HepG2 (cell line): ENCODE data around the gene PACS1. TPM values are rescaled to one million over a fixed set of nuclear protein-coding genes. Genes with fewer than 3 reads are reported as not detected.

Experiments
- ATF1 ChIP-seq: IDR thresholded peaks from 2 replicates; pipeline ENCODE4 v1.6.1; 2016; ENCODE audit warnings: mild to moderate bottlenecking, control low read depth
- CBFB ChIP-seq: sonication (generic); formaldehyde crosslinking; IDR thresholded peaks from 2 replicates; pipeline ENCODE4 v1.4.0; 2020; ENCODE audit warnings: missing genetic modification reagents
- FIP1L1 ChIP-seq: fragments of 200-400 bp; formaldehyde crosslinking; IDR thresholded peaks from 2 replicates; pipeline ENCODE4 v1.6.1; 2018; ENCODE audit warnings: low read depth, mild to moderate bottlenecking, low read length, moderate library complexity, borderline replicate concordance; ENCODE audit not compliant: insufficient read depth
- HNRNPLL ChIP-seq: fragments of 200-400 bp; formaldehyde crosslinking; IDR thresholded peaks from 2 replicates; pipeline ENCODE4 v1.6.1; 2017; ENCODE audit warnings: mild to moderate bottlenecking, low read depth, low read length; ENCODE audit not compliant: poor library complexity, severe bottlenecking
- KAT7 ChIP-seq: IDR thresholded peaks from 2 replicates; pipeline ENCODE4 v1.6.1; 2018; ENCODE audit warnings: borderline replicate concordance, missing compliant biosample characterization
- KDM5A ChIP-seq: fragments of 200-600 bp; sonication (generic); IDR thresholded peaks from 2 replicates; pipeline ENCODE4 v1.7.0; 2018; ENCODE audit warnings: antibody characterized with exemption, mild to moderate bottlenecking, low read length, borderline replicate concordance
- KLF16 ChIP-seq, 2 experiments: sonication (generic) in 1 of 2; formaldehyde crosslinking in 1 of 2; IDR thresholded peaks; 2 replicates each; pipeline versions ENCODE4 v1.6.1 to v1.8.0; 2016 to 2023; ENCODE audit warnings: missing genetic modification reagents in 2 of 2, missing compliant biosample characterization in 1 of 2
- ZNF251 ChIP-seq: sonication (generic); formaldehyde crosslinking; IDR thresholded peaks from 2 replicates; pipeline ENCODE4 v1.9.0; 2021; ENCODE audit warnings: mild to moderate bottlenecking, missing genetic modification reagents
- ZNF569 ChIP-seq: sonication (generic); formaldehyde crosslinking; IDR thresholded peaks from 2 replicates; pipeline ENCODE4 v1.5.0; 2020; ENCODE audit warnings: mild to moderate bottlenecking, missing genetic modification reagents, moderate library complexity, borderline replicate concordance
- ZNF614 ChIP-seq: IDR thresholded peaks from 2 replicates; pipeline ENCODE4 v1.6.1; 2018; ENCODE audit warnings: missing biosample characterization, missing genetic modification reagents, inconsistent platforms, borderline replicate concordance
- ZNF703 ChIP-seq: sonication (generic); formaldehyde crosslinking; IDR thresholded peaks from 2 replicates; pipeline ENCODE4 v1.5.1; 2020; ENCODE audit warnings: missing genetic modification reagents, mild to moderate bottlenecking, moderate library complexity, borderline replicate concordance
- ZNF83 ChIP-seq: sonication (generic); formaldehyde crosslinking; IDR thresholded peaks from 2 replicates; pipeline ENCODE4 v1.4.0; 2020; ENCODE audit warnings: missing genetic modification reagents, mild to moderate bottlenecking, borderline replicate concordance
- polyA plus RNA-seq, 8 experiments: library from polyadenylated mRNA; depleted of rRNA in 3 of 8; stranded (reverse) in 7 of 8; unstranded in 1 of 8; fragments of >200 nt; fragmentation: Illumina TruSeq in 4 of 8; extraction: Trizol in 4 of 8; gene quantifications; 2 replicates each; pipeline versions ENCODE4 v1.2.1 to v1.2.3, GENCODE V29; 2011 to 2016; ENCODE audit warnings: low read depth in 4 of 8, missing spikeins in 1 of 8, mixed read lengths in 1 of 8; ENCODE audit not compliant: insufficient read depth in 1 of 8
- total RNA-seq, 5 experiments: library from RNA; depleted of rRNA; stranded (reverse); fragments of >200 nt; fragmentation: Illumina TruSeq; extraction: Trizol; gene quantifications; 2 replicates each; pipeline ENCODE4 v1.2.3, GENCODE V29; 2016; ENCODE audit warnings: low read depth in 1 of 5
- TF ChIP-seq, protein P1 (sequence below): sonication (generic); formaldehyde crosslinking; IDR thresholded peaks from 2 replicates; pipeline ENCODE4 v1.4.0; 2020; ENCODE audit warnings: missing genetic modification reagents, borderline replicate concordance
- TF ChIP-seq, protein P2 (sequence below): sonication (generic); formaldehyde crosslinking; IDR thresholded peaks from 2 replicates; pipeline ENCODE4 v1.9.0; 2021; ENCODE audit warnings: missing genetic modification reagents, borderline replicate concordance
- TF ChIP-seq, protein P3 (sequence below): sonication (generic); formaldehyde crosslinking; IDR thresholded peaks from 2 replicates; pipeline ENCODE4 v1.4.0; 2020; ENCODE audit warnings: missing genetic modification reagents
- TF ChIP-seq, protein P4 (sequence below): sonication (generic); formaldehyde crosslinking; IDR thresholded peaks from 2 replicates; pipeline ENCODE4 v1.4.0; 2020; ENCODE audit warnings: mild to moderate bottlenecking, missing genetic modification reagents

PACS1 gene
- total and polyA plus RNA-seq, 2 of the 13 experiments (the other 11 are each of a cell fraction or from before 2014, with no cell fraction given): 7.6 to 8.6 TPM

DNA sequence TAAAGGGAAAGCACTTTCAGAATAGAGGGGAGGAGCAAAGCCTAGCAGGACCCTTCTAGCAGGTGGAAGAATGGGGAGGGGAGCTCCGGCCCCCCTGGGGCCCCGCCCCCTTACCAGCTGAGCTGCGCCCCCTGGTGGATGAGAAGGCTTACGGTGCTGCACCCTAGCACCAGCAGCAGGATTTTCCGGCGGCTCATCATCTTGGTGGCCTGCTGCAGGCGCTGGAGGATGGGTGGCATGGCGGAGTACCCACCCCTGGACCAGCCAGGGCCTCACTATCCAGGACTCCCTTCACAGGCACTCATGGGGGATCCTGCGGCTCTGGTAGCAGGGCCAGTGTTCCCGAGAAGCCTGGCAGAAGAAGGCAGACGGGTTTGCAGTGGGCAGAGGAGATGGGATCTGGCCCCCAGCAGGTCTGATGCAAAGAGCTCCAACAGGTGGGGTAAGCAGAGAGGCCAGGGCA, 24.9 kb upstream of the PACS1 start (continued):
- TF ChIP-seq, protein P1, sequence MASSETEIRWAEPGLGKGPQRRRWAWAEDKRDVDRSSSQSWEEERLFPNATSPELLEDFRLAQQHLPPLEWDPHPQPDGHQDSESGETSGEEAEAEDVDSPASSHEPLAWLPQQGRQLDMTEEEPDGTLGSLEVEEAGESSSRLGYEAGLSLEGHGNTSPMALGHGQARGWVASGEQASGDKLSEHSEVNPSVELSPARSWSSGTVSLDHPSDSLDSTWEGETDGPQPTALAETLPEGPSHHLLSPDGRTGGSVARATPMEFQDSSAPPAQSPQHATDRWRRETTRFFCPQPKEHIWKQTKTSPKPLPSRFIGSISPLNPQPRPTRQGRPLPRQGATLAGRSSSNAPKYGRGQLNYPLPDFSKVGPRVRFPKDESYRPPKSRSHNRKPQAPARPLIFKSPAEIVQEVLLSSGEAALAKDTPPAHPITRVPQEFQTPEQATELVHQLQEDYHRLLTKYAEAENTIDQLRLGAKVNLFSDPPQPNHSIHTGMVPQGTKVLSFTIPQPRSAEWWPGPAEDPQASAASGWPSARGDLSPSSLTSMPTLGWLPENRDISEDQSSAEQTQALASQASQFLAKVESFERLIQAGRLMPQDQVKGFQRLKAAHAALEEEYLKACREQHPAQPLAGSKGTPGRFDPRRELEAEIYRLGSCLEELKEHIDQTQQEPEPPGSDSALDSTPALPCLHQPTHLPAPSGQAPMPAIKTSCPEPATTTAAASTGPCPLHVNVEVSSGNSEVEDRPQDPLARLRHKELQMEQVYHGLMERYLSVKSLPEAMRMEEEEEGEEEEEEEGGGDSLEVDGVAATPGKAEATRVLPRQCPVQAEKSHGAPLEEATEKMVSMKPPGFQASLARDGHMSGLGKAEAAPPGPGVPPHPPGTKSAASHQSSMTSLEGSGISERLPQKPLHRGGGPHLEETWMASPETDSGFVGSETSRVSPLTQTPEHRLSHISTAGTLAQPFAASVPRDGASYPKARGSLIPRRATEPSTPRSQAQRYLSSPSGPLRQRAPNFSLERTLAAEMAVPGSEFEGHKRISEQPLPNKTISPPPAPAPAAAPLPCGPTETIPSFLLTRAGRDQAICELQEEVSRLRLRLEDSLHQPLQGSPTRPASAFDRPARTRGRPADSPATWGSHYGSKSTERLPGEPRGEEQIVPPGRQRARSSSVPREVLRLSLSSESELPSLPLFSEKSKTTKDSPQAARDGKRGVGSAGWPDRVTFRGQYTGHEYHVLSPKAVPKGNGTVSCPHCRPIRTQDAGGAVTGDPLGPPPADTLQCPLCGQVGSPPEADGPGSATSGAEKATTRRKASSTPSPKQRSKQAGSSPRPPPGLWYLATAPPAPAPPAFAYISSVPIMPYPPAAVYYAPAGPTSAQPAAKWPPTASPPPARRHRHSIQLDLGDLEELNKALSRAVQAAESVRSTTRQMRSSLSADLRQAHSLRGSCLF: no peak
- TF ChIP-seq ZNF83 (CRISPR knock-in tag): no peak
- TF ChIP-seq, protein P2, sequence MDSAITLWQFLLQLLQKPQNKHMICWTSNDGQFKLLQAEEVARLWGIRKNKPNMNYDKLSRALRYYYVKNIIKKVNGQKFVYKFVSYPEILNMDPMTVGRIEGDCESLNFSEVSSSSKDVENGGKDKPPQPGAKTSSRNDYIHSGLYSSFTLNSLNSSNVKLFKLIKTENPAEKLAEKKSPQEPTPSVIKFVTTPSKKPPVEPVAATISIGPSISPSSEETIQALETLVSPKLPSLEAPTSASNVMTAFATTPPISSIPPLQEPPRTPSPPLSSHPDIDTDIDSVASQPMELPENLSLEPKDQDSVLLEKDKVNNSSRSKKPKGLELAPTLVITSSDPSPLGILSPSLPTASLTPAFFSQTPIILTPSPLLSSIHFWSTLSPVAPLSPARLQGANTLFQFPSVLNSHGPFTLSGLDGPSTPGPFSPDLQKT (CRISPR knock-in tag): no peak
- TF ChIP-seq ZNF614 (CRISPR knock-in tag): no peak
- TF ChIP-seq HNRNPLL: peak; percentile 46
- no peak for TF ChIP-seq ZNF703 (CRISPR knock-in tag)
- TF ChIP-seq, protein P3, sequence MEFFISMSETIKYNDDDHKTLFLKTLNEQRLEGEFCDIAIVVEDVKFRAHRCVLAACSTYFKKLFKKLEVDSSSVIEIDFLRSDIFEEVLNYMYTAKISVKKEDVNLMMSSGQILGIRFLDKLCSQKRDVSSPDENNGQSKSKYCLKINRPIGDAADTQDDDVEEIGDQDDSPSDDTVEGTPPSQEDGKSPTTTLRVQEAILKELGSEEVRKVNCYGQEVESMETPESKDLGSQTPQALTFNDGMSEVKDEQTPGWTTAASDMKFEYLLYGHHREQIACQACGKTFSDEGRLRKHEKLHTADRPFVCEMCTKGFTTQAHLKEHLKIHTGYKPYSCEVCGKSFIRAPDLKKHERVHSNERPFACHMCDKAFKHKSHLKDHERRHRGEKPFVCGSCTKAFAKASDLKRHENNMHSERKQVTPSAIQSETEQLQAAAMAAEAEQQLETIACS (CRISPR knock-in tag): no peak
- TF ChIP-seq, protein P4, sequence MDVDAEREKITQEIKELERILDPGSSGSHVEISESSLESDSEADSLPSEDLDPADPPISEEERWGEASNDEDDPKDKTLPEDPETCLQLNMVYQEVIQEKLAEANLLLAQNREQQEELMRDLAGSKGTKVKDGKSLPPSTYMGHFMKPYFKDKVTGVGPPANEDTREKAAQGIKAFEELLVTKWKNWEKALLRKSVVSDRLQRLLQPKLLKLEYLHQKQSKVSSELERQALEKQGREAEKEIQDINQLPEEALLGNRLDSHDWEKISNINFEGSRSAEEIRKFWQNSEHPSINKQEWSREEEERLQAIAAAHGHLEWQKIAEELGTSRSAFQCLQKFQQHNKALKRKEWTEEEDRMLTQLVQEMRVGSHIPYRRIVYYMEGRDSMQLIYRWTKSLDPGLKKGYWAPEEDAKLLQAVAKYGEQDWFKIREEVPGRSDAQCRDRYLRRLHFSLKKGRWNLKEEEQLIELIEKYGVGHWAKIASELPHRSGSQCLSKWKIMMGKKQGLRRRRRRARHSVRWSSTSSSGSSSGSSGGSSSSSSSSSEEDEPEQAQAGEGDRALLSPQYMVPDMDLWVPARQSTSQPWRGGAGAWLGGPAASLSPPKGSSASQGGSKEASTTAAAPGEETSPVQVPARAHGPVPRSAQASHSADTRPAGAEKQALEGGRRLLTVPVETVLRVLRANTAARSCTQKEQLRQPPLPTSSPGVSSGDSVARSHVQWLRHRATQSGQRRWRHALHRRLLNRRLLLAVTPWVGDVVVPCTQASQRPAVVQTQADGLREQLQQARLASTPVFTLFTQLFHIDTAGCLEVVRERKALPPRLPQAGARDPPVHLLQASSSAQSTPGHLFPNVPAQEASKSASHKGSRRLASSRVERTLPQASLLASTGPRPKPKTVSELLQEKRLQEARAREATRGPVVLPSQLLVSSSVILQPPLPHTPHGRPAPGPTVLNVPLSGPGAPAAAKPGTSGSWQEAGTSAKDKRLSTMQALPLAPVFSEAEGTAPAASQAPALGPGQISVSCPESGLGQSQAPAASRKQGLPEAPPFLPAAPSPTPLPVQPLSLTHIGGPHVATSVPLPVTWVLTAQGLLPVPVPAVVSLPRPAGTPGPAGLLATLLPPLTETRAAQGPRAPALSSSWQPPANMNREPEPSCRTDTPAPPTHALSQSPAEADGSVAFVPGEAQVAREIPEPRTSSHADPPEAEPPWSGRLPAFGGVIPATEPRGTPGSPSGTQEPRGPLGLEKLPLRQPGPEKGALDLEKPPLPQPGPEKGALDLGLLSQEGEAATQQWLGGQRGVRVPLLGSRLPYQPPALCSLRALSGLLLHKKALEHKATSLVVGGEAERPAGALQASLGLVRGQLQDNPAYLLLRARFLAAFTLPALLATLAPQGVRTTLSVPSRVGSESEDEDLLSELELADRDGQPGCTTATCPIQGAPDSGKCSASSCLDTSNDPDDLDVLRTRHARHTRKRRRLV: no peak
- peak in 1 of 2 experiments; percentile 82; a peak in 2 of 4 replicates for TF ChIP-seq KLF16 (CRISPR knock-in tag; IDR thresholded peaks at IDR 0.05)
- TF ChIP-seq FIP1L1: no peak
- no peak for TF ChIP-seq CBFB
- TF ChIP-seq KDM5A: no peak
- TF ChIP-seq ATF1 (CRISPR knock-in tag): no peak
- no peak for TF ChIP-seq KAT7
- TF ChIP-seq ZNF251 (CRISPR knock-in tag): no peak
- TF ChIP-seq ZNF569 (CRISPR knock-in tag): no peak
